GM23338 (cell line): ENCODE data around the gene CHMP5. TPM values are rescaled to one million over a fixed set of nuclear protein-coding genes. Genes with fewer than 3 reads are reported as not detected.

Source experiments
- ATAC-seq: fragments of 200-7000 bp; cut with Tn5 transposase; 3 replicates; pipeline ENCODE4 v1.9.1; 2020
- DNase-seq: peaks from one replicate; pipeline ENCODE4 v3.0.0-alpha.2; 2015; ENCODE audit warnings: low spot score
- H2AFZ ChIP-seq: fragments of 200-600 bp; sonication (generic); 2 replicates; pipeline ENCODE4 v1.8.0; 2016; ENCODE audit warnings: antibody characterized with exemption, mild to moderate bottlenecking, moderate library complexity
- H3F3A ChIP-seq: fragments of 200-600 bp; sonication (generic); replicated peaks from 2 replicates; pipeline ENCODE4 v1.8.0; 2017; ENCODE audit warnings: antibody characterized with exemption, mixed run types, low read depth
- H3K27ac ChIP-seq: fragments of 200-600 bp; sonication (generic); 2 replicates; pipeline ENCODE4 v1.6.1; 2016; ENCODE audit warnings: low read depth
- H3K27me3 ChIP-seq: fragments of 200-600 bp; sonication (generic); 2 replicates; pipeline ENCODE4 v1.8.0; 2016; ENCODE audit warnings: mild to moderate bottlenecking, mixed run types, moderate library complexity; ENCODE audit not compliant: insufficient read depth
- H3K36me3 ChIP-seq: fragments of 200-600 bp; sonication (generic); 2 replicates; pipeline ENCODE4 v1.8.0; 2016; ENCODE audit warnings: mild to moderate bottlenecking; ENCODE audit not compliant: insufficient read depth
- H3K4me1 ChIP-seq: fragments of 200-600 bp; sonication (generic); 2 replicates; pipeline ENCODE4 v1.8.0; 2016; ENCODE audit warnings: mild to moderate bottlenecking, moderate library complexity; ENCODE audit not compliant: insufficient read depth
- H3K4me2 ChIP-seq: fragments of 200-600 bp; sonication (generic); 2 replicates; pipeline ENCODE4 v1.7.1; 2017; ENCODE audit warnings: mixed run types
- H3K4me3 ChIP-seq: fragments of 200-600 bp; sonication (generic); 2 replicates; pipeline ENCODE4 v1.6.1; 2016; ENCODE audit warnings: mixed run types
- H3K79me2 ChIP-seq: fragments of 200-600 bp; sonication (generic); replicated peaks from 2 replicates; pipeline ENCODE4 v1.8.0; 2017; ENCODE audit warnings: mild to moderate bottlenecking; ENCODE audit not compliant: insufficient read depth
- H3K9me2 ChIP-seq: fragments of 200-600 bp; sonication (generic); 2 replicates; pipeline ENCODE4 v1.8.0; 2017; ENCODE audit not compliant: insufficient read depth
- H4K20me1 ChIP-seq: fragments of 200-600 bp; sonication (generic); replicated peaks from 2 replicates; pipeline ENCODE4 v1.8.0; 2017; ENCODE audit warnings: mild to moderate bottlenecking; ENCODE audit not compliant: insufficient read depth
- H3K27ac Mint-ChIP-seq: 2 replicates; pipeline ENCODE4 v1.8.0; 2020; ENCODE audit warnings: inconsistent platforms, mild to moderate bottlenecking, moderate library complexity, mixed read lengths
- H3K27me3 Mint-ChIP-seq: 3 replicates; pipeline ENCODE4 v1.8.0; 2022; ENCODE audit warnings: low read depth, mild to moderate bottlenecking, moderate library complexity, mixed read lengths, inconsistent platforms; ENCODE audit not compliant: insufficient read depth, poor library complexity
- H3K36me3 Mint-ChIP-seq: 3 replicates; pipeline ENCODE4 v1.8.0; 2021; ENCODE audit warnings: low read depth, mild to moderate bottlenecking, inconsistent platforms, moderate library complexity, mixed read lengths
- H3K4me1 Mint-ChIP-seq: 3 replicates; pipeline ENCODE4 v1.8.0; 2020; ENCODE audit warnings: mild to moderate bottlenecking, inconsistent platforms, mixed read lengths
- H3K4me3 Mint-ChIP-seq: 3 replicates; pipeline ENCODE4 v1.8.0; 2021; ENCODE audit warnings: moderate library complexity, mild to moderate bottlenecking, inconsistent platforms, mixed read lengths
- H3K9me3 Mint-ChIP-seq: 3 replicates; pipeline ENCODE4 v1.8.0; 2020; ENCODE audit warnings: moderate library complexity, mild to moderate bottlenecking, inconsistent platforms, mixed read lengths
- CREB1 ChIP-seq: fragments of 250-450 bp; sonication (Bioruptor Pico); IDR thresholded peaks from 2 replicates; pipeline ENCODE4 v1.5.0; 2020; ENCODE audit warnings: low read depth, mild to moderate bottlenecking, moderate library complexity
- JUNB ChIP-seq: IDR thresholded peaks from one replicate; pipeline ENCODE4 v1.6.1; 2016; ENCODE audit warnings: antibody characterized with exemption; ENCODE audit not compliant: unreplicated experiment
- NANOG ChIP-seq: IDR thresholded peaks from 2 replicates; pipeline ENCODE4 v1.6.1; 2016; ENCODE audit warnings: antibody characterized with exemption, borderline replicate concordance
- POLR2AphosphoS5 ChIP-seq: IDR thresholded peaks from 2 replicates; pipeline ENCODE4 v1.6.1; 2016; ENCODE audit warnings: antibody characterized with exemption, low read depth
- ZNF114 ChIP-seq: fragments of 250-450 bp; sonication (Bioruptor Pico); IDR thresholded peaks from 2 replicates; pipeline ENCODE4 v1.5.0; 2020; ENCODE audit warnings: mild to moderate bottlenecking, moderate library complexity
- ZNF331 ChIP-seq: fragments of 250-450 bp; sonication (Bioruptor Pico); IDR thresholded peaks from 2 replicates; pipeline ENCODE4 v1.5.0; 2020; ENCODE audit warnings: low read depth, mild to moderate bottlenecking, moderate library complexity
- polyA plus RNA-seq: library from polyadenylated mRNA; unstranded; fragments of >200 nt; fragmentation: Nextera tagmentation; extraction: Ambion mirVana; gene quantifications from 2 replicates; pipeline ENCODE4 v1.2.1, GENCODE V29; 2016
- total RNA-seq: library from RNA; depleted of rRNA; stranded (reverse); fragments of >200 nt; shearing (Covaris generic); gene quantifications from 2 replicates; pipeline ENCODE4 v1.2.3, GENCODE V29; 2014
- TF ChIP-seq, protein P1 (sequence below): IDR thresholded peaks from 2 replicates; pipeline ENCODE4 v1.6.1; 2016; ENCODE audit warnings: antibody characterized with exemption
- TF ChIP-seq, protein P2 (sequence below), 2 experiments: fragments of 200-600 bp in 1 of 2; sonication (generic) in 1 of 2; conservative IDR thresholded peaks; 2 replicates each; pipeline versions ENCODE4 v1.5.1 to v1.6.1; 2016 to 2017; ENCODE audit warnings: antibody characterized with exemption in 2 of 2, low read depth in 2 of 2, mild to moderate bottlenecking in 2 of 2, moderate library complexity in 1 of 2
- TF ChIP-seq, protein P3 (sequence below): IDR thresholded peaks from one replicate; pipeline ENCODE4 v1.6.1; 2018; ENCODE audit warnings: antibody characterized with exemption; ENCODE audit not compliant: unreplicated experiment
- TF ChIP-seq, protein P4 (sequence below): fragments of 250-450 bp; sonication (Bioruptor Pico); IDR thresholded peaks from 2 replicates; pipeline ENCODE4 v1.5.0; 2020; ENCODE audit warnings: mild to moderate bottlenecking, moderate library complexity

CHMP5 gene
- total and polyA plus RNA-seq, 2 experiments from 2014 or later = 30.9 to 77.8 TPM

DNA sequence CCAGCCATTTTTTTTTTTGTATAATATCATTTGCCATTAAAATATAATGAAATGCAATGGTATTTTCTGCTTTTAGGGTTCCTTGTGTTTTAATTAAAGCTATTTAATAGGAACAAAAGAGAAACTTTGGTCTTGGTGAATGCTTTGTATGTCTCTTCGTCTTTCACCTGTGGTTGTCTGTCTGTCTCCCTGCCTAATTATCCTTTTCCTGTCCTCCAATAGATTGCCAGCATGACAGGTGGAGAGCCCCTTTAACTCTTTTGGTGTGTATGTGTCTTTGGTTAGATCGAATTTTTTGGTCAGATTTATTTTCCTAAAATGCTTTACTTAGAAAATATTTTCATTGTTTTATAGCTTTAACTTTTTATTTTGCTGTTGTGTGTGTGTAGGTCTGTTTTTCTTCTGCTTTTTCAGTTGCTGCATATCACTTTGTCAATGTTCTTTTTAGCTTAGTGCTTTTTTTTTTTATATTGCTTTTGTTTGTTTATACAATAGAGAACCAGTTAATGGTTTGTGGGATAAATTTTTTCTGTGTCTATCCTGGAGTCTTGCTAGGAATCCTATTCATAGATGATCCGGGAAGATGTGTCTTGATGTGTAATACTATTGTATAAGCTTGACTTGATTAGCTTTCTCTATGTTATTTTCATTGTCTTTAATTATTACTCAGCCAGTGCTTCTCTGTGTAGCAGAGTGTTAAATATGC is 8.6 kb downstream of the CHMP5 start:
- H3K36me3 ChIP-seq = peaks cover 48% of the 10 kb centered on the region
- no peaks in the 10 kb centered on the region for H3K4me1 Mint-ChIP-seq
- H3K4me2 ChIP-seq = no peak overlapping the region
- H3K9me2 ChIP-seq = no peaks in the 10 kb centered on the region
- H3K4me1 ChIP-seq = no peaks in the 10 kb centered on the region
- ATAC-seq = no peak
- no peak overlapping the region for H2AFZ ChIP-seq
- no peaks in the 10 kb centered on the region for H3F3A ChIP-seq
- peaks cover 9% of the 10 kb centered on the region for H3K79me2 ChIP-seq
- TF ChIP-seq, protein P1, sequence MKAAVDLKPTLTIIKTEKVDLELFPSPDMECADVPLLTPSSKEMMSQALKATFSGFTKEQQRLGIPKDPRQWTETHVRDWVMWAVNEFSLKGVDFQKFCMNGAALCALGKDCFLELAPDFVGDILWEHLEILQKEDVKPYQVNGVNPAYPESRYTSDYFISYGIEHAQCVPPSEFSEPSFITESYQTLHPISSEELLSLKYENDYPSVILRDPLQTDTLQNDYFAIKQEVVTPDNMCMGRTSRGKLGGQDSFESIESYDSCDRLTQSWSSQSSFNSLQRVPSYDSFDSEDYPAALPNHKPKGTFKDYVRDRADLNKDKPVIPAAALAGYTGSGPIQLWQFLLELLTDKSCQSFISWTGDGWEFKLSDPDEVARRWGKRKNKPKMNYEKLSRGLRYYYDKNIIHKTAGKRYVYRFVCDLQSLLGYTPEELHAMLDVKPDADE = no peak
- TF ChIP-seq, protein P2, sequence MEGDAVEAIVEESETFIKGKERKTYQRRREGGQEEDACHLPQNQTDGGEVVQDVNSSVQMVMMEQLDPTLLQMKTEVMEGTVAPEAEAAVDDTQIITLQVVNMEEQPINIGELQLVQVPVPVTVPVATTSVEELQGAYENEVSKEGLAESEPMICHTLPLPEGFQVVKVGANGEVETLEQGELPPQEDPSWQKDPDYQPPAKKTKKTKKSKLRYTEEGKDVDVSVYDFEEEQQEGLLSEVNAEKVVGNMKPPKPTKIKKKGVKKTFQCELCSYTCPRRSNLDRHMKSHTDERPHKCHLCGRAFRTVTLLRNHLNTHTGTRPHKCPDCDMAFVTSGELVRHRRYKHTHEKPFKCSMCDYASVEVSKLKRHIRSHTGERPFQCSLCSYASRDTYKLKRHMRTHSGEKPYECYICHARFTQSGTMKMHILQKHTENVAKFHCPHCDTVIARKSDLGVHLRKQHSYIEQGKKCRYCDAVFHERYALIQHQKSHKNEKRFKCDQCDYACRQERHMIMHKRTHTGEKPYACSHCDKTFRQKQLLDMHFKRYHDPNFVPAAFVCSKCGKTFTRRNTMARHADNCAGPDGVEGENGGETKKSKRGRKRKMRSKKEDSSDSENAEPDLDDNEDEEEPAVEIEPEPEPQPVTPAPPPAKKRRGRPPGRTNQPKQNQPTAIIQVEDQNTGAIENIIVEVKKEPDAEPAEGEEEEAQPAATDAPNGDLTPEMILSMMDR (conservative IDR thresholded peaks at IDR 0.05; ENCODE audit: low read depth in 2 of 2) = no peak
- TF ChIP-seq ZNF331 (no peak), POLR2AphosphoS5 (no peak), ZNF114 (CRISPR knock-in tag) (no peak), CREB1 (no peak), NANOG (no peak), JUNB (no peak)
- TF ChIP-seq, protein P3, sequence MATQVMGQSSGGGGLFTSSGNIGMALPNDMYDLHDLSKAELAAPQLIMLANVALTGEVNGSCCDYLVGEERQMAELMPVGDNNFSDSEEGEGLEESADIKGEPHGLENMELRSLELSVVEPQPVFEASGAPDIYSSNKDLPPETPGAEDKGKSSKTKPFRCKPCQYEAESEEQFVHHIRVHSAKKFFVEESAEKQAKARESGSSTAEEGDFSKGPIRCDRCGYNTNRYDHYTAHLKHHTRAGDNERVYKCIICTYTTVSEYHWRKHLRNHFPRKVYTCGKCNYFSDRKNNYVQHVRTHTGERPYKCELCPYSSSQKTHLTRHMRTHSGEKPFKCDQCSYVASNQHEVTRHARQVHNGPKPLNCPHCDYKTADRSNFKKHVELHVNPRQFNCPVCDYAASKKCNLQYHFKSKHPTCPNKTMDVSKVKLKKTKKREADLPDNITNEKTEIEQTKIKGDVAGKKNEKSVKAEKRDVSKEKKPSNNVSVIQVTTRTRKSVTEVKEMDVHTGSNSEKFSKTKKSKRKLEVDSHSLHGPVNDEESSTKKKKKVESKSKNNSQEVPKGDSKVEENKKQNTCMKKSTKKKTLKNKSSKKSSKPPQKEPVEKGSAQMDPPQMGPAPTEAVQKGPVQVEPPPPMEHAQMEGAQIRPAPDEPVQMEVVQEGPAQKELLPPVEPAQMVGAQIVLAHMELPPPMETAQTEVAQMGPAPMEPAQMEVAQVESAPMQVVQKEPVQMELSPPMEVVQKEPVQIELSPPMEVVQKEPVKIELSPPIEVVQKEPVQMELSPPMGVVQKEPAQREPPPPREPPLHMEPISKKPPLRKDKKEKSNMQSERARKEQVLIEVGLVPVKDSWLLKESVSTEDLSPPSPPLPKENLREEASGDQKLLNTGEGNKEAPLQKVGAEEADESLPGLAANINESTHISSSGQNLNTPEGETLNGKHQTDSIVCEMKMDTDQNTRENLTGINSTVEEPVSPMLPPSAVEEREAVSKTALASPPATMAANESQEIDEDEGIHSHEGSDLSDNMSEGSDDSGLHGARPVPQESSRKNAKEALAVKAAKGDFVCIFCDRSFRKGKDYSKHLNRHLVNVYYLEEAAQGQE = no peak
- TF ChIP-seq, protein P4, sequence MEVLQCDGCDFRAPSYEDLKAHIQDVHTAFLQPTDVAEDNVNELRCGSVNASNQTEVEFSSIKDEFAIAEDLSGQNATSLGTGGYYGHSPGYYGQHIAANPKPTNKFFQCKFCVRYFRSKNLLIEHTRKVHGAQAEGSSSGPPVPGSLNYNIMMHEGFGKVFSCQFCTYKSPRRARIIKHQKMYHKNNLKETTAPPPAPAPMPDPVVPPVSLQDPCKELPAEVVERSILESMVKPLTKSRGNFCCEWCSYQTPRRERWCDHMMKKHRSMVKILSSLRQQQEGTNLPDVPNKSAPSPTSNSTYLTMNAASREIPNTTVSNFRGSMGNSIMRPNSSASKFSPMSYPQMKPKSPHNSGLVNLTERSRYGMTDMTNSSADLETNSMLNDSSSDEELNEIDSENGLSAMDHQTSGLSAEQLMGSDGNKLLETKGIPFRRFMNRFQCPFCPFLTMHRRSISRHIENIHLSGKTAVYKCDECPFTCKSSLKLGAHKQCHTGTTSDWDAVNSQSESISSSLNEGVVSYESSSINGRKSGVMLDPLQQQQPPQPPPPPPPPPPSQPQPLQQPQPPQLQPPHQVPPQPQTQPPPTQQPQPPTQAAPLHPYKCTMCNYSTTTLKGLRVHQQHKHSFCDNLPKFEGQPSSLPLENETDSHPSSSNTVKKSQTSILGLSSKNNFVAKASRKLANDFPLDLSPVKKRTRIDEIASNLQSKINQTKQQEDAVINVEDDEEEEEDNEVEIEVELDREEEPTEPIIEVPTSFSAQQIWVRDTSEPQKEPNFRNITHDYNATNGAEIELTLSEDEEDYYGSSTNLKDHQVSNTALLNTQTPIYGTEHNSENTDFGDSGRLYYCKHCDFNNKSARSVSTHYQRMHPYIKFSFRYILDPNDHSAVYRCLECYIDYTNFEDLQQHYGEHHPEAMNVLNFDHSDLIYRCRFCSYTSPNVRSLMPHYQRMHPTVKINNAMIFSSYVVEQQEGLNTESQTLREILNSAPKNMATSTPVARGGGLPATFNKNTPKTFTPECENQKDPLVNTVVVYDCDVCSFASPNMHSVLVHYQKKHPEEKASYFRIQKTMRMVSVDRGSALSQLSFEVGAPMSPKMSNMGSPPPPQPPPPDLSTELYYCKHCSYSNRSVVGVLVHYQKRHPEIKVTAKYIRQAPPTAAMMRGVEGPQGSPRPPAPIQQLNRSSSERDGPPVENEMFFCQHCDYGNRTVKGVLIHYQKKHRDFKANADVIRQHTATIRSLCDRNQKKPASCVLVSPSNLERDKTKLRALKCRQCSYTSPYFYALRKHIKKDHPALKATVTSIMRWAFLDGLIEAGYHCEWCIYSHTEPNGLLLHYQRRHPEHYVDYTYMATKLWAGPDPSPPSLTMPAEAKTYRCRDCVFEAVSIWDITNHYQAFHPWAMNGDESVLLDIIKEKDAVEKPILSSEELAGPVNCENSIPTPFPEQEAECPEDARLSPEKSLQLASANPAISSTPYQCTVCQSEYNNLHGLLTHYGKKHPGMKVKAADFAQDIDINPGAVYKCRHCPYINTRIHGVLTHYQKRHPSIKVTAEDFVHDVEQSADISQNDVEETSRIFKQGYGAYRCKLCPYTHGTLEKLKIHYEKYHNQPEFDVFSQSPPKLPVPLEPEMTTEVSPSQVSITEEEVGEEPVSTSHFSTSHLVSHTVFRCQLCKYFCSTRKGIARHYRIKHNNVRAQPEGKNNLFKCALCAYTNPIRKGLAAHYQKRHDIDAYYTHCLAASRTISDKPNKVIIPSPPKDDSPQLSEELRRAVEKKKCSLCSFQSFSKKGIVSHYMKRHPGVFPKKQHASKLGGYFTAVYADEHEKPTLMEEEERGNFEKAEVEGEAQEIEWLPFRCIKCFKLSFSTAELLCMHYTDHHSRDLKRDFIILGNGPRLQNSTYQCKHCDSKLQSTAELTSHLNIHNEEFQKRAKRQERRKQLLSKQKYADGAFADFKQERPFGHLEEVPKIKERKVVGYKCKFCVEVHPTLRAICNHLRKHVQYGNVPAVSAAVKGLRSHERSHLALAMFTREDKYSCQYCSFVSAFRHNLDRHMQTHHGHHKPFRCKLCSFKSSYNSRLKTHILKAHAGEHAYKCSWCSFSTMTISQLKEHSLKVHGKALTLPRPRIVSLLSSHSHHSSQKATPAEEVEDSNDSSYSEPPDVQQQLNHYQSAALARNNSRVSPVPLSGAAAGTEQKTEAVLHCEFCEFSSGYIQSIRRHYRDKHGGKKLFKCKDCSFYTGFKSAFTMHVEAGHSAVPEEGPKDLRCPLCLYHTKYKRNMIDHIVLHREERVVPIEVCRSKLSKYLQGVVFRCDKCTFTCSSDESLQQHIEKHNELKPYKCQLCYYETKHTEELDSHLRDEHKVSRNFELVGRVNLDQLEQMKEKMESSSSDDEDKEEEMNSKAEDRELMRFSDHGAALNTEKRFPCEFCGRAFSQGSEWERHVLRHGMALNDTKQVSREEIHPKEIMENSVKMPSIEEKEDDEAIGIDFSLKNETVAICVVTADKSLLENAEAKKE (CRISPR knock-in tag) = no peak
- no peaks in the 10 kb centered on the region for H3K27me3 ChIP-seq
- no peak for DNase-seq
- no peaks in the 10 kb centered on the region for H3K9me3 Mint-ChIP-seq
- H3K4me3 Mint-ChIP-seq = no peak overlapping the region
- no peak overlapping the region for H3K27ac Mint-ChIP-seq
- H3K27me3 Mint-ChIP-seq = peaks cover 4% of the 10 kb centered on the region
- H4K20me1 ChIP-seq = peaks cover 5% of the 10 kb centered on the region
- H3K36me3 Mint-ChIP-seq = peaks cover 45% of the 10 kb centered on the region
- no peak overlapping the region for H3K27ac ChIP-seq
- H3K4me3 ChIP-seq = no peak overlapping the region
